Activated naive CD4-positive, alpha-beta T cell treated with anti-CD3 and anti-CD28 coated beads, Interleukin-2, amount 50 U/mL, for 16 hours (primary cell): ENCODE measurements around the gene HMCN1.
"Not testable (repeated sequence)": the region's sequence is repeated elsewhere in the genome, so short reads cannot be mapped to it uniquely, and the experiment has no call there.

Experiments
- DNase-seq: peaks from one replicate; pipeline ENCODE4 v3.0.0-alpha.2; 2020

The HMCN1 gene

DNA sequence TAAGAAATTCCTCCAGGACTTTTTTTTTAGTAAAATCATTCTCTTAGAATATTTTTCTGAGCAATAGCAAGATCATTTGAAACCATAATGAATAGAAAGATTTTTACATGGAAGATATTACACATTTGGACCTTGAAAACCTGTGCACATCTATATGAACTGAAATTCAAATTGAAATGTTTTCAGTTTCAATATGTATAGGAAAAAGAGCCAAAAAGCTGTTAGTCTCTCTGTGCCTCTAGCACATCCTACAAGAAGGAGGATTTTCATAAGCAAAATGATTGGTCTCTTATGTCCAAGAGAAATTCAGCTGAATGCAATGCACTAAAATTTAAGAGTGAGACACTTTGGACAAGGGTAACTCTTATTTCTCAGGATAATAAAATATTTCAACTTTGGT is 8.2 kb downstream of the HMCN1 start:
- DNase-seq = no peak

DNA sequence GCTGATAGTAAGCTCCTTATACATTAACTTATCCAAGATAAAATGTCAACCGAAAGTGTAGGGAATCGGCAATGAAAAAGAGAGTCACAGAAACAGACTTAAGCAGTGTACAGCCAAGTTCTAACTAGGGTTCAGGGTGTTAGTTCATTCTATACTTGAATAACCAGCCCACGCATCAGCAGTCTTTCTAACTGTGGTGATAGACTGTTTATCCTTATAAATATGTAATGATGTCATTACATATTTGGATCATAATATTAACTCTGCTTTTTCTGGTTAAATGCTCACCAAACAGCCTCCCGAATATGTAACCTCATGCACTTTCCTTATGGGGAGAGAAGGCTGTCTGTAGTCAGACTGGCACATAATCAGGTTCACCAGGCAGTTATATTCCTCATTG is 11.0 kb downstream of the HMCN1 start:
- no peak for DNase-seq

DNA sequence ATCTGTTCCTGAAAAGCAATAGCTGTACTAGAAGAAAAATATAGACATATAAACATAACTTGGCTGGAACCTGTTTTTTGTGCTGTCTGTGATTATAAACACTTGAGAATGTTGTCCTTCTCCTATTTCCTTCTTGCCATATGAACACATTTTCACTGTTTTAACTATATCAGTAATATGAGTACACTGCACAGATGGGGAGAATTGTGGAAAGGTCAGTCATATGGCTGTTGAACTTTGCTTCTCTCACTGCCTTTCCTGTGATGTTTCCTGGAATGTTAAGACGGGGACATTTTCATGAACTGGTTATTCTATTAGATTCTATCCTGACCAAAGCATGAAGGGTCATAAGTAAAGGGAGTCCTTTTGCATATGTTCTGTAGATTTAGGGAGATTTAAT is 24.9 kb downstream of the HMCN1 start:
- no peak for DNase-seq

- DNase-seq = no peak
Measured at GRCh38 chr1:185761841-185762240, 27.6 kb downstream of the HMCN1 start.

GRCh38 chr1:185767508-185768120 is 33.4 kb downstream of the HMCN1 start:
- no peak for DNase-seq

DNA sequence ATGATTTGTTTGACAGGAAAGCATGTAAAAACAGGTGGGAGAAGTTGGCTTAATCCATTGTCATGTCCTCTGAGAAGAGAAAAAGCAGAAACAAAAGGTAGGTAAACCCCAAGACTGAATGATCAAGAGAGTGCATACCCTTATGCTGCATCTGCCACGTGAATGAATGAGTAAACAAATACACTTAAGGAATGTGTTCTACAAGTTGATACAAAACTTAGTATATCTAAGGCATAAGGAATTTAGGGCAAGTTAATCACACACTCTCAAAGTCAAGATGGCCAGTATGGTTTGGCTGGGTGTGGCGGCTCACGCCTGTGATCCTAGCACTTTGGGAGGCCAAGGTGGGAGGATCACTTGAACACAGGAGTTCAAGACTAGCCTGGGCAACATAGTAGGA is 34.2 kb downstream of the HMCN1 start:
- no peak for DNase-seq

- DNase-seq = no peak
Measured at GRCh38 chr1:185769136-185769535, 34.9 kb downstream of the HMCN1 start.

- DNase-seq = no peak
Measured at GRCh38 chr1:185774394-185774793, 40.2 kb downstream of the HMCN1 start.

GRCh38 chr1:185775501-185775900 is 41.3 kb downstream of the HMCN1 start:
- DNase-seq = no peak

- no peak for DNase-seq
Measured at GRCh38 chr1:185776522-185776921, 42.3 kb downstream of the HMCN1 start.

DNA sequence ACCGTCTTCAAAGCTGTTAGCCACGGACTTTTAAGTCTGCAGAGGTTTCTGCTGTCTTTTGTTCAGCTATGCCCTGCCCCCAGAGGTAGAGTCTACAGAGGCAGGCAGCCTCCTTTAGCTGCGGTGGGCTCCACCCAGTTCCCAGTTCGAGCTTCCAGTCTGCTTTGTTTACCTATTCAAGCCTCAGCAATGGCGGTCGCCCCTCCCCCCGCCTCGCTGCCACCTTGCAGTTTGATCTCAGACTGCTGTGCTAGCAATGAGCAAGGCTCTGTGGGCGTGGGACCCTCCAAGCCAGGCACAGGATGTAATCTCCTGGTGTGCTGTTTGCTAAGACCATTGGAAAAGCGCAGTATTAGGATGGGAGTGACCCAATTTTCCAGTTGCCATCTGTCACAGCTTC is 49.7 kb downstream of the HMCN1 start:
- DNase-seq = not testable (repeated sequence)

DNA sequence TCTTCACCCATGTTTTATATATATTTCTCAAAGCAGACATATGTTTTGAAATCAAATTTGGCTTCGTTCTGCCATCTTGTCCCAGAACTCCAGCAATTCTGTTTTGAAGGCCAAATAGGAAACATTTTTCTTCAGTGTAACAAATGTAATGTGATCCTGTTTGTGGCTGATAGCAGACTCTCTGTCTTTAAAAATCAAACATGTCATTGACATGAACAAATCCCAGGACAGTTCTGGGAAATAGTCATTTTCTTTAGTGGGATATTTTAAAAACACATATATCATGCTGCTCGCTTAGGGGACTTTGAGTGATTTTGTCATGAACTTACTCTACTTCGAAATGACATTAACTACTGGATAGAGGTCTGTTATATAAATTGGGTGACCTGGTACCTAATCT is 51.4 kb downstream of the HMCN1 start:
- DNase-seq = no peak

- no peak for DNase-seq
Measured at GRCh38 chr1:185786524-185786923, 52.3 kb downstream of the HMCN1 start.

DNA sequence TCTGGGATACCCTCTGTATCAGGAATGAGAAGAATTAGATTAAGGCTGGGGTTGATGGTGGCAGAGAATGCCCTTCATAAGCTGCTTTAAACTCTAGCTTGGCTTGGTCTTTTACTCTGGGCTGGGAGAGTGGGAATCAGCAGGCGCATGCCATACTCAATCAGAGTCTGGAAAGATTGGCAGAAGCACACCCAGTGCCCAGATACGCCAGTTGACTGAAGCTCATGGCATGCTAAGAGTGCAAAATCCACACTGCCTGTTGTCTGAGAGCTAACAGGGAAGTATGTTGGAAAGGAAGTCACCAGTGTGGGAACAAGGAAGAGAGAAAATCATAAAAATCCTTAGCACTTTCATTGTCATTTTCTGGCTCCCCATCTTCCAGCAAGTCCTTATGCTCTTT is 53.0 kb downstream of the HMCN1 start:
- no peak for DNase-seq

DNA sequence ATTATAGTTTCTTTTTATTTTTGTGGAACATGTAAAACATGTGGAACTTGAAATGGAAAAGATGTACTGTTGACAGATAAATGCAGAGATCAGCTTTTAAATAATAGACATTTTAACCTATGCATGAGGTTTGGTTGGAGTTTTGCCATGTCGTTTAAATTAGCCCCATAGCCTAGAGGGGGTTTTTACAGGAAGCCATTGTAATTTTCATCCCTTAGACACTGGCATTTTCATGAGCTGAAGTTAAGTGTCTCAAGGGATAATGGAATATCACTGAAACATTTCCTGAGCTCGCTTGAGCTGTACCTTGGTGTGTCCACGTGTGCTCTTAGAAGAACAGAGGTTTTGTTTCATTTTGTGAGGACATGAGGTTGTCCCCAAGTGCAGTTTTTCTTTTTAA is 54.2 kb downstream of the HMCN1 start:
- DNase-seq = no peak

DNA sequence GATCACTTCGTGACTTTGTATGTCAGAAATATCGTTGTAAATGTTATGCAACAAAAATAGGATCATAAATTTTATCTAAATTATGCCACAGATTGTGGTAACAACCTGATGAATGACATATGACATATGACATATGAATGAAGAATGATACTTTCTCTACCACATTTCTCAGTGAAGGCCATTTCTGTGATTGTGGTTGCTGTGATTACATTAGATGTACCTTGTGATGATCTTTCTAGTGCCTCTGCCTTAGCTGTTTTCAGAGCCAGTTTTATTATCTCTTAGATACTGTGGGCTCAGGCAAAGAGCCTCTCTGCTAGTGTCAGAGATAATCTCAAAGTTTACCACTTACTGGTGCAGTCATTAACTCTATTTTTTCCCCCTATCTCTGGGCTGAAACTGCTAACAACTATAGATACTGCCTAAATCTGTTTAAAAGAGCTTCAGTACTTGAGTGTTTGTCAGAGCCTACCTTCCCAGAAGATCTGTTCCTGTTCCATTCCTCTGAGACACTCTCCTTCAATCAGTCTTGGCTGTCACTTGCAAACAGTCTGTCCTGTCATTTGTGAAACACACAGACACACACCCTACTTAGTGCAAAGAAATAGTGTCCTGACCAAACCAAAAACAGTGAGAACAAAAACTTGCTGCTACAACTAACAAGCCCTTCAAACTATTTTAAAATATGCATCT is 55.5 kb downstream of the HMCN1 start:
- DNase-seq = no peak

DNA sequence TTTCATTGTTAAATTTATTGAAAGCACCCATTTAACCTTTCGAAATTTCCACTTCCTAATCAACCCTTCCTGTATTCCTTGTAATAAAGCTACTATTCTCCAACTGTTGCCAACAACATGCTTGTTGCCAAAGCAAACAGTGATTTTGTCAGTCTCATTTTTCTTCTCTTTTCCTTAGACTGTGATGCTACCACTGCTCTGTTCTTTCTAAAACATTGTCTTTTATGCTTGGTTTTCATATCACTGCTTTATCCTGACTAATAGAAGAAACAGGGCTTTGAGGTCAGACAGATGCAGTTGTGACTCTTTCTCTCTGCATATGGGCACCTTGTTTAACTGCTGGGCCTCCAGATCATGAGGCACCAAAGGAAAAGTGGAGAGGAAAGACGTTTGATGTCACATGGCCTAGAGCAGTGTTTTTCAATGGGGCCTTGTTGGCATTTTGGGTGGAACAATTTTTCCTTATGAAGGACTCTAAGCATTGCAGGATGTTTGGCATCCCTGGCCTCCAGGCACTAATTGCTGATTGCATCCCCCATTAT is 56.1 kb downstream of the HMCN1 start:
- DNase-seq = no peak

DNA sequence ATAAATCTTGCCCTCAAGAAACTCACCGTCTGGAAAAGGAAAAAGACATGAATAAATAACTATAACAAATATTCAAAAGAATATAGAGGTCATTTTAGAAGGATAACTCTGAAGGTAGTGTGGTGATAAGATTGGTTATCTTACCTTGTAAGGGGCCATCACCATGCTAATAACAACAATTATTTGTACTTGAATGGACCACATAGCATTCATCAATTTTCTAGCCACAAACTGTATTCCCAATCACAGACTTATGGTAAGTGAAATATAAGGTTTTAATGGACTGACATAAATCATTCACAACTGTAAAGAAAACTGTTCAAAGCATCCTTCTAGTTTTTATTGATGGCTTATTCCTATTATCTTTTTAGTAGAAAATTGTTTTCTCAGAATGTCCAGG is 57.8 kb downstream of the HMCN1 start:
- no peak for DNase-seq

DNA sequence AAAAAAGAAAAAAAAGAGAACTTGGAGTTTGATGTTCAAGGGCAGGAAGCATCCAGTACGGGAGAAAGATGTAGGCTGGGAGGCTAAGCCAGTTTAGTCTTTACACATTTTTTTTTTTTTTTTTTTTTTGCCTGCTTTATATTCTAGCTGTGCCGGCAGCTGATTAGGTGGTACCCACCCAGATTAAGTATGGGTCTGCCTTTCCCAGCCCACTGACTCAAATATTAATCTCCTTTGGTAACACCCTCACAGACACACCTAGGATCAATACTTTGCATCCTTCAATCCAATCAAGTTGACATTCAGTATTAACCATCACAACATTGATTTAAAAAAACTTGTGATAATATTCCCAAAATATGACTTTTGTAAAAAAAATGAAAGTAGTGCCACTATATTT is 60.3 kb downstream of the HMCN1 start:
- not testable (repeated sequence) for DNase-seq

- DNase-seq = no peak
Measured at GRCh38 chr1:185795181-185795580, 61.0 kb downstream of the HMCN1 start.

GRCh38 chr1:185798505-185798904 is 64.3 kb downstream of the HMCN1 start:
- DNase-seq = no peak

DNA sequence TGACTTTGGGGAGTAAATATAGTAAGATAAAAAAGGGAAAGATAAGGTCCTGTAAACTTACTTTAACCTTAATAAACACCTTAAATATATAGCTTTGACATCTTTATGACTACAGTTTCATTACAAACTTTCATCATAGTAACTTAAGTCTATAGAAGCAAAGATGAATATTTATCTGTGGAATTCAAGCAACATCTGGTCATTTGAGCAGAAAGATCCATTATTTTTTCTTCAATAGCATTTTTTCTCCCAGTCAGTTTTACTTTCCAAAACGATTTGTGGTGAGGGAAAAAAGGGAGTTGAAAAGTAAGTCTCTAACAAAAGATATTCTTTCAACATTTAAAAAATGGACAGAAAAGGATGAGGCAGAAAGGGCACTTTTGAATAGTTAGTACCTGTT is 69.0 kb downstream of the HMCN1 start:
- DNase-seq = no peak

GRCh38 chr1:185804206-185804605 is 70.0 kb downstream of the HMCN1 start:
- DNase-seq = no peak

GRCh38 chr1:185804608-185805007 is 70.4 kb downstream of the HMCN1 start:
- no peak for DNase-seq

DNA sequence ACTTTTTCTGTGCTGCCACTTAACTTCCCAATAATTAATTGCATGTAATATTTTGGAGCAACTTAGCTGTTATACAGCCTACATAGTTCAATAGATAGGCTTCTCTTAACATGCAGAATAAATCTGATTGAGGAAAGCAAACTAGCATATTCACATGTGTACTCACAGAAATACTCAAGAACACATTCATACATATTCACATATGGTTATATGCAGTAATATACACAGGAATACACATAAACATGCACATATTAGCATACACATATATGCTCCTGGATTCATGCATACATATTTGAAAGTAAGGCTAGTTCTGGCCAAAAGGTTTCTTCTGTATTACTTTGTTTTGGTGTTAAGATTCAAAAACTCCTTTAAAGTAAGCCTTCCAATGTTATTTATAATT is 73.1 kb downstream of the HMCN1 start:
- DNase-seq = no peak
